ENCODE measurements around the gene TBX4. TPM values are rescaled to one million over a fixed set of nuclear protein-coding genes. Genes with fewer than 3 reads are reported as not detected.
A peak's percentile ranks its signal among the peaks of the same experiment; 100 is the strongest.

Gene TBX4
- total RNA-seq, 4 donors from 2014 or later: not detected

DNA sequence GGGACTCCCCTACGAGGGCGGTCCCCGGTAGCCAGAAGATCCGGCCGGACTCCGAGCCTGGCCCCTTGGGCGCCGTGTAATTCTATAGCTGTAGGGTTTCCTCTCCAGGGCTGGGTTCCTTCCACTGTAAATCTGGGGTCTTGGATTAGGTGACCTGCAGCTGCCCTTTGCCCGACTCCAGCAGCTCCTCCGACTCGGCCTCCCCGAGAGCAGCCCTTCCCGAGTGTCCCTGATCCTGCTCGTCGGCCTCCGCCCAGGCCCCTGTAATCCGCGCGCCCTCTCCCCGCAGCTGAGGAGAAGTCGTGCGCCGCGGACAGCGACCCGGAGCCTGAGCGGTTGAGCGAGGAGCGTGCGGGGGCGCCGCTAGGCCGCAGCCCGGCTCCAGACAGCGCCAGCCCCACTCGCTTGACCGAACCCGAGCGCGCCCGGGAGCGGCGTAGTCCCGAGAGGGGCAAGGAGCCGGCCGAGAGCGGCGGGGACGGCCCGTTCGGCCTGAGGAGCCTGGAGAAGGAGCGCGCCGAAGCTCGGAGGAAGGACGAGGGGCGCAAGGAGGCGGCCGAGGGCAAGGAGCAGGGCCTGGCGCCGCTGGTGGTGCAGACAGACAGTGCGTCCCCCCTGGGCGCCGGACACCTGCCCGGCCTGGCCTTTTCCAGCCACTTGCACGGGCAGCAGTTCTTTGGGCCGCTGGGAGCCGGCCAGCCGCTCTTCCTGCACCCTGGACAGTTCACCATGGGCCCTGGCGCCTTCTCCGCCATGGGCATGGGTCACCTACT lies 47.1 kb upstream of the TBX4 start:
- Histone ChIP-seq H3K4me3 (peak overlapping the region; percentile 25 to 74 (median 45)), H3K27me3 (peaks cover 0 to 55% of the 10 kb centered on the region in 2 donors), H3K36me3 (peaks cover 0 to 38% (median 0%) of the 10 kb centered on the region in 3 donors), H3K9me3 (no peaks in the 10 kb centered on the region), H3K4me1 (peaks cover 0 to 81% (median 28%) of the 10 kb centered on the region in 4 donors), H3K27ac (peak overlapping the region; percentile 21 to 96 (median 90))
- peak in 1 of 2 donors; percentile 13 for DNase-seq (ENCODE audit: low spot score in 2 of 2)
- TF ChIP-seq, protein P1, sequence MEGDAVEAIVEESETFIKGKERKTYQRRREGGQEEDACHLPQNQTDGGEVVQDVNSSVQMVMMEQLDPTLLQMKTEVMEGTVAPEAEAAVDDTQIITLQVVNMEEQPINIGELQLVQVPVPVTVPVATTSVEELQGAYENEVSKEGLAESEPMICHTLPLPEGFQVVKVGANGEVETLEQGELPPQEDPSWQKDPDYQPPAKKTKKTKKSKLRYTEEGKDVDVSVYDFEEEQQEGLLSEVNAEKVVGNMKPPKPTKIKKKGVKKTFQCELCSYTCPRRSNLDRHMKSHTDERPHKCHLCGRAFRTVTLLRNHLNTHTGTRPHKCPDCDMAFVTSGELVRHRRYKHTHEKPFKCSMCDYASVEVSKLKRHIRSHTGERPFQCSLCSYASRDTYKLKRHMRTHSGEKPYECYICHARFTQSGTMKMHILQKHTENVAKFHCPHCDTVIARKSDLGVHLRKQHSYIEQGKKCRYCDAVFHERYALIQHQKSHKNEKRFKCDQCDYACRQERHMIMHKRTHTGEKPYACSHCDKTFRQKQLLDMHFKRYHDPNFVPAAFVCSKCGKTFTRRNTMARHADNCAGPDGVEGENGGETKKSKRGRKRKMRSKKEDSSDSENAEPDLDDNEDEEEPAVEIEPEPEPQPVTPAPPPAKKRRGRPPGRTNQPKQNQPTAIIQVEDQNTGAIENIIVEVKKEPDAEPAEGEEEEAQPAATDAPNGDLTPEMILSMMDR (IDR thresholded peaks at IDR 0.05): no peak
- TF ChIP-seq POLR2A (IDR thresholded peaks at IDR 0.05) (no peak), EP300 (IDR thresholded peaks at IDR 0.05) (no peak)
- 50 to 67% methylated on average over 42 to 62 of the region's 71 CpGs for WGBS, 2 donors

GRCh38 chr17:61405686-61406536 lies 46.3 kb upstream of the TBX4 start:
- peaks cover 0 to 86% (median 33%) of the 10 kb centered on the region in 4 donors for H3K4me1 ChIP-seq
- peak overlapping the region in 1 of 4 donors; percentile 74 for H3K4me3 ChIP-seq
- H3K27me3 ChIP-seq: peaks cover 0 to 51% of the 10 kb centered on the region in 2 donors
- H3K27ac ChIP-seq: peak overlapping the region in 3 of 4 donors; percentile 89 to 96 (median 91)
- peaks cover 0 to 38% (median 0%) of the 10 kb centered on the region in 3 donors for H3K36me3 ChIP-seq
- TF ChIP-seq EP300 (IDR thresholded peaks at IDR 0.05) (no peak), POLR2A (IDR thresholded peaks at IDR 0.05) (no peak)
- TF ChIP-seq, protein P1 (IDR thresholded peaks at IDR 0.05): no peak
- no peaks in the 10 kb centered on the region for H3K9me3 ChIP-seq
- 49 to 68% methylated on average over 27 to 37 of the region's 37 CpGs for WGBS, 2 donors
- peak in 1 of 2 donors; percentile 11 for DNase-seq (ENCODE audit: low spot score in 2 of 2)

DNA sequence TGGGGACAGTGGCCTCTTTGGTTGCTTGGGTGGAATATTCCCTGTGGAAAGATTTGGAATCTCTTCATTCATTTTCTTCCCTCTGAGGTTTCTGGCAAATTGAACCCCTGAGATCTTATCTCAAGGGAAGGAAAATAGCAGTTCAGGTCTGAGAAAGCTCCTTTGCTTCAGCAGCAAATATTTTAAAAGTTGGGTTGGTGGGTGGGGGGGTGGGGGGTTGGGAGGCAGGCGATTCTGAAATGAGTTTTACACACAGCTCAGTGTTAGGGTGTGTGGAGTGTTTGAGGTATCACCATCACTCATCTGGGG lies 45.7 kb upstream of the TBX4 start:
- DNase-seq (ENCODE audit: low spot score in 2 of 2): no peak
- 50 to 56% methylated on average over 1 of the region's 1 CpG for WGBS, 2 donors
- H3K9me3 ChIP-seq: no peaks in the 10 kb centered on the region
- H3K27me3 ChIP-seq: peaks cover 0 to 52% of the 10 kb centered on the region in 2 donors
- peak overlapping the region in 3 of 4 donors; percentile 89 to 96 (median 91) for H3K27ac ChIP-seq
- no peak overlapping the region for H3K4me3 ChIP-seq
- H3K36me3 ChIP-seq: peaks cover 0 to 38% (median 0%) of the 10 kb centered on the region in 3 donors
- TF ChIP-seq POLR2A (IDR thresholded peaks at IDR 0.05) (no peak), EP300 (IDR thresholded peaks at IDR 0.05) (no peak)
- TF ChIP-seq, protein P1 (IDR thresholded peaks at IDR 0.05): no peak
- peaks cover 0 to 86% (median 38%) of the 10 kb centered on the region in 4 donors for H3K4me1 ChIP-seq

DNA sequence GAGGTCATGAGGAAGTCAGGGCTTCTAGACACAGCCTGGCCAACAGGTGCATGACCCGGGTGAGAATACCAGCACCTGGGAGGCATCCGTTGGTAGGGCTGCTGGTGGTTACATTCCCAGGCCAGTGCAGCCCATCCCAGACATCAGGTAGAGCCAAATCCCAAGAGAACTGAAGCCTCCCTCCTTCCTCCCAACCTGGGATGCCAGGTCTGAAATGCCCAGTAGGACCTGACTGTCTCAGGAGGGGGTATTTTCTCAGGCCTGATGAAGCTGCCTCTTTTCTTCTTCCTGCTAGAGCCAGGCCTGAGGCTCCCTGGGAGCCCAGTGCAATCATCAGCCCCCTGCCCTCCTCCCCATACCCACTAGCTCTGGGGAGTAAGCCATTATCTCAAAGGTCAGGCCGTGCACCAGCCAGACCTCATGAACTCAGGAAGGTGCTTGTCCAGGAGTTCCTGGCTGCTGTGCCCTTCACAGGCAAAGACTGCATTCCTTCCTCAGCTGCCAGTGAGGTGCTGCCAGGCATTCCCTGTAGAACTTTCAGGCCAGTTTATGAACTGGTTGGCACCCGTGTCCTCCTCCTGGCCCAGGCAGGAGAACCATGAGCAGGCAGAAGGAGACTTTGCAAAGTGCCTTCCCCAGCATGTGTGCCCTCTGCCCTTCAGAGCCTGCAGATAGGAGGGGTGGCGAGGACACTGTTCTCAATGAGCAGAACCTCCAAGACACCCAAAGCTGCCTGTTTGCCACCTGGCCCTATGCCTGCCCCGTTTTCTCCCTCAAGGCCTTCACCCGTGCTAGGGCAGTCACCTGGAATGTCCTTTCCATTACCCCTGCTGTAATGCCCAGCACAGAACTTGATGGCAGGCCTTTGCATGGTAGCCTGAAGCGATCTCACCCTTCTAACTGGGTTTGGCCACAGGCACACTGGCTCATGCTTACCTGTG lies 45.0 kb upstream of the TBX4 start:
- H3K36me3 ChIP-seq: peaks cover 0 to 38% (median 0%) of the 10 kb centered on the region in 3 donors
- 48 to 52% methylated on average over 8 of the region's 8 CpGs for WGBS, 2 donors
- peak overlapping the region in 3 of 4 donors; percentile 59 to 94 (median 60) for H3K27ac ChIP-seq
- H3K4me3 ChIP-seq: no peak overlapping the region
- DNase-seq (ENCODE audit: low spot score in 2 of 2): peak in 1 of 2 donors; percentile 8
- peaks cover 0 to 86% (median 40%) of the 10 kb centered on the region in 4 donors for H3K4me1 ChIP-seq
- peaks cover 0 to 44% of the 10 kb centered on the region in 2 donors for H3K27me3 ChIP-seq
- TF ChIP-seq EP300 (IDR thresholded peaks at IDR 0.05) (no peak), POLR2A (IDR thresholded peaks at IDR 0.05) (no peak)
- TF ChIP-seq, protein P1 (IDR thresholded peaks at IDR 0.05): no peak
- no peaks in the 10 kb centered on the region for H3K9me3 ChIP-seq
